Inflammatory macrophage treated with lipopolysaccharide for 4 hours (primary cell): ENCODE data around the gene TNNC1.

Experiments
- DNase-seq: peaks from one replicate; pipeline ENCODE4 v3.0.0-alpha.2; 2020

The TNNC1 gene

GRCh38 chr3:52456800-52457183, 3.0 kb upstream of the TNNC1 start:
- no peak for DNase-seq

DNA sequence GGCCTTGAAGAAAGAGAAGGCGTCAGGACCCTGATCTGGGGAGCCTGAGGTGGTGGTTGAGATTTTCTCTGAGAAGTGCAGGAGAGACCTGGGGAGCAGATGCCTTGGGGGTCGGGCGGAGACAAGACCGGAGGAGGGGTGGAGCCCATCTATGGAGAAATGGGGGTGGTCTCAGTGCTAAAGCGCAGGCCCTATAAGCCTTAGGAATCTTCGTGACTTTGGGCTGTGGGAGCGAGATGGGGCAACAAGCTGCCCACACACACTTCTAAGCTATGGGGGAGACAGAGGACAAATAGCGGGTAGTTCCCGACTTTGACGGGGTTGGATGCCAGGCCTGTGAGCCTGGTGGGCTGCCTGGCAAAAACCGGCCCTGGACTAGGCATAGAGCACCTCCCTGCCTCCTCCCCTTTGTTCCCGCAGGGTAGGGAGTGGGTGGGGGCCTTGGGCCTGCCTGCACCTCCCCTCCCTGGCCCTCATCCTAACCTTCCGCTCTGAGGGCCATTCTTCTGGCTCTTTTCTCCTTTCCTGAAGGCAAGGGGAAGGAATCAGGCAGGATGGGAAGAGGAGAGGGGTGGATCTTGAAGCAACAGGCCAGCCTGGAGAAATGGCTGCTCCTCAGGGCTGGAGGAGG, 2.4 kb upstream of the TNNC1 start:
- no peak for DNase-seq

- peak; percentile 75 for DNase-seq
Measured at GRCh38 chr3:52455283-52456168, 1.7 kb upstream of the TNNC1 start, which contains the start of gene NISCH. Gene NISCH, plus strand, starts transcription at chr3:52455604. Its CDS starts 38 bp downstream, at chr3:52455642.

GRCh38 chr3:52454938-52455282, 1.1 kb upstream of the TNNC1 start:
- DNase-seq = no peak

DNA sequence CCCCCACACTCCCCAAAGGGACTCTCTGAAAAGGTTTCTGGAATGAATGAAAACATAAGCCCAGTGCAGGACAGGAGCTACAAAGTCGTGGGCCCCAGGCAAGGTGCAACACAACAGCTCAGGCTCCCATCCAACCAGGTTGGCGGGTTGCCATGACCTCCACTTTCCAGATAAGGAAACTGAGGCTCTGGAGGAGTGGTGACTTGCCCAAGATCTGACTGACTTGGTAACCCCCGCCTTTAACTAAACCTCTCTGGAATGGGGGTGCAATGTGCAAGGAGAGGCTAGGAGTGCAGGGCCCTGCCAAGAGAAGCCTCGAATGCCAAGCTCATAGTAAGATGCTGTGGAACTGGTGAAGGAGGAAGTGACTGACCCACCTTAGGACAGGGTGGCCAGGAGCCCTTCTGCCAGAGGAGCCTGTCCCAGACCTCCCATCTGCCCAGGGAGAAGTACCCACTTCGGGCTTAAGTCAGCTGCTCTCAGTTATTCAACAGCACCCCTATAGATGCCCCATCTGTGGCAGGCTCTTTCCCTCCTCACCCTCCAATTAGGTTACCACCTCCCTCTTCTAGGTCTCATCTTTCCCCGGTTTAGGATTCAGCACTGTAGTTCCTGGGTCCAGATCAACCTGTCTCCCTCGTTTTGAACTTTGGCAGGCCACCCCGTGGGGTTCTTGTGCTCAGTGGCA, 553 bp upstream of the TNNC1 start:
- no peak for DNase-seq

- DNase-seq = no peak
Measured at GRCh38 chr3:52452570-52453221, 1.1 kb downstream of the TNNC1 start.

DNA sequence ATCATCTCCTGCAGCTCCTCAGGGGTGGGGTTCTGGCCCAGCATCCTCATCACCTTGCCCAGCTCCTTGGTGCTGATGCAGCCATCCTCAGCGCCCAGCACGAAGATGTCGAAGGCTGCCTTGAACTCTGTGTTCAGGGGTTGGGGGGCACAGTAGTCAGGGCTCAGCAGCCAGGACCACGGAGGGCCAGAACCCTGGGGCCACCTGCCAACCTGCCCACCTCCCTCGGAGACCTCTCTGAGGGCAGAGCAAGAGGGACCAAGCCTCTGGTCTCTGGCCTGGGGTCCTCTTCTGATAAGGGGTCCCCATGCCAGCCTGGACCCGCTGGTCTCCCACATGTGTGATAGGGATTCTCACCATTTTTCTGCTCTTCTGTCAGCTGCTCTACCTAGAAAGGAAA, 1.7 kb downstream of the TNNC1 start:
- DNase-seq = no peak

DNA sequence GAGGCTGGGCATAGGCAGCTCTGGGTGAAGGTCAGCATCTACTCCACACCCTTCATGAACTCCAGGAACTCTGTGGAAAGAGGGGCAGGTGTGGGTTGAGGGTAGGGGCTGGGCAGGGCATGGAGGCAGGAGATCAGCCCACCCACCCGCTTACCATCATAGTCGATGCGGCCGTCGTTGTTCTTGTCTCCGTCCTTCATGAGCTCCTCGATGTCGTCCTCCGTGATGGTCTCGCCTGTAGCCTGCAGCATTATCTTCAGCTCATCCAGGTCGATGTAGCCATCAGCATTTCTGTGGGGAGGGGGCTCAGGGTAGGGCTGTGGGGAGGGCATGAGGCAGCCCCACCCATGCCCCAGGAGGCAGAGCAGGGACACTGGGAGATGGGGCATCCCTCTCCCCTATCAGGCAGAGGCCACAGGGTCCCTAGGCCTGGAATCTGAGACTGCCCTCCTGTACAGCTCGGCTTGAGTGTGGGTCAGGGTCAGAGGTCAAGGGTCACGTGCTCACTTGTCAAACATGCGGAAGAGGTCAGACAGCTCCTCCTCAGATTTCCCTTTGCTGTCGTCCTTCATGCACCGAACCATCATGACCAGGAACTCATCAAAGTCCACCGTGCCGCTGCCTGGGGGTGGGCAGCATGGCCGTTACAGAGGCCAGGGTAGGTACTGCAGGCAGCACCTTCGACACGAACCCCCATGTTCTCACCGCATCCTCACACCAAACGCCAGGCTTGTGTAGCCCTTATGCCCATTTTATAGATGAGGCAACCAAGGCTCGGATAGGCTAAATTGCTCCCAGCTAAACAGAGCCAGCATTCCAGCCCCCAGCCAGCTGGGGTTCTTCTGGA, 2.4 kb downstream of the TNNC1 start:
- no peak for DNase-seq

DNA sequence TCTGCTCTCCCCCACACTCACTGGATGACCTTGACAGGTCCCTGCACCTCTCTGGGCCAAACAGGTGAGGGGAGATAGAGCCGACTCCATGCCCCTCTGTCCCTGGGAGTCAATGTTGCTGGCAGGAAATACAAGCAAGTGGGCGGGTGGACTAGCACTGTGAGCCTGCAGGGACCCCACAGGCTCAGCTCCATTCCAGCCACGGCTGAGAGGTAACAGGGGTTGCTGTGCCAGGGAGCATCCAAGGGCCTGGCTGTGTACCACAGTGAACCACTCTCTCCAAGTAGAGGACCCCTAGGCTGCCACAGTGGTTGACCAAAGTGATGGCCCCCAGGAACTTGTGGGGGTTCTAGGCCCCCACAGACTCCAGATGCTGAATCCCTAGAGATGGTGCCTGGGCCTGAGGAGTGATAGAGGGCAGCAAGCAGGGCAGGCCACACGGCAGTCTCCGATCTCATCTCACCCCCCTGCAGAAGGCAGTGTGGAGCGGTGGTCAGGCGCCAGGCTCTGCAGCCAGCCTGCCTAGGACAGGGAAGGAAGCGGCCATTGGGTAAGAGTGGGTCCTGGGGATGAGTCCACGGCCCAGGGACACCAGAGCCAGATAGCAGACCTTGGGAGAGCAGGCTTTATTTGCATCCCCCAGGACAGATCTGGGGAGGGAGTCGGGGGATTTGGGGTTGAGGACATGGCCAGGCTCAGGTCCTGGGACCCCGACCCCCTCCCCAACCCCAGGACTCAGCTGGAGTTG, 3.2 kb downstream of the TNNC1 start:
- no peak for DNase-seq

GRCh38 chr3:52447512-52448355, 6.1 kb downstream of the TNNC1 start:
- no peak for DNase-seq

- peak; percentile 43 for DNase-seq
Measured at GRCh38 chr3:52446631-52447511, 7.0 kb downstream of the TNNC1 start.

DNA sequence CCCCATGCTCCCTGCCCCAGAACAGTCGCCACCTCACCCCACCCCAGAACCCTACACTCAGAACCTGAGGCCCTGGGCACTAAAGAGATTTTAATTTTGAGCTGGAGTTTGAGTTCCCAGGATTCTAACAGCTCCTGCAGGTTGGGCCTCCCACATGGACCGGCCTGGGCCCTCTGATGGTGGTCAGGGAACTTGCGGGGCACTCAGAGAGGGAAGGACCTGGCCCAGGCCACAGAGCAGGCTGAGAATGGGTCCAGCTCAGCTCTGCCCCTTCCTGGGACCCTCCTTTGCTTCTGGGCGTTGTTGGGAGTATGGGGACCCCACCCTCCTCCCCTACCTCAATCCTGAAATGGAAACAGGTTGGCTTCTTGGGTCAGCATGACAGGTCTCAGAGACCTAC, 7.8 kb downstream of the TNNC1 start:
- no peak for DNase-seq

DNA sequence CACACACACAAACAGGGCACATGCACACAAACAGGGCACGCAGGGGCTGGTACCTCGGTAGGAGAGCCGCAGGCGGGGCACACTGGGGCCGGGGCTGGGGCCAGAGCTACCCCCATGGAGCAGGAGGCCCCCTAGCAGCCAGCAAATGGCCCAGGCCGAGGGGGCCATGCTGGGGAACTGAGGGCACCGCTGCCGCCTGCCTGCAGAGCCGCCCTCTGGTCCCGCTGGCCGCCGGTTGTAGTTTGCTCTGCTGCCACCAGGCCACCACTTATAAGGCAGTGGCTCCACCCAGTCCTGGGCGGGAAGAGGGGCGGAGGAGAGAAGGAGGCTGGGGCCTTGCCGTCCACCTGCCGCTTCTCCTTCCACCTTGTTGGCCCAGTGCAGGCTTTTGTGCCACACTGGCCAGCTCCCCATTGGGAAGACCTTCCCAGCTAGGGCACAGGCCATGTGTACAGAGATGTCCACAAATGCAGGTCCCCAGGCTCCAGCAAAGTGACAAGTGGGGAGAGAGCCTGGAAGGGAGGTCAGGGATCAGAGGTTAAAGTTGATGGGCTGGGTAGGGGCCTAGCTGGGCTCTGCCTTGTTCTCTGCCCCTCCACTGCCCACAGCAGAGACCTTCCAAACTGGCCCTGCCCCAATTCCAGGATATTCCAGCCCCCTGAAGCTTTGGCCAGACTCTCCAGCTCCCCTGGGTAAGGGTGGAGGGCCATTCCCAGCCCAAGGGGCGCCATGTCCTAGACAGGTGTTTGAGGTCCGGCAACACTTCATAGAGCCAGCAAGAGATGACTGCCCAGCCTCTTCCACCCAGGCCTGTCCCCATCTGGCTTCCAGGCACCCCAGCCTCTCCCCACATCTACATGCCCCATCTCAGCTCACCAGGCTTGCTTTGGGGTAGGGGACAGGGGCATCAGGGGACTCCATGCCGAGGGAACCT, 8.7 kb downstream of the TNNC1 start, which contains the start of gene SEMA3G:
Gene SEMA3G (minus strand): TSS at position 244 of the 934 bp plus-strand sequence. CDS start 76 bp downstream, at position 168.
- DNase-seq = peak; percentile 77

GRCh38 chr3:52443791-52444687, 9.8 kb downstream of the TNNC1 start:
- DNase-seq = no peak

- no peak for DNase-seq
Measured at GRCh38 chr3:52443268-52443610, 10.6 kb downstream of the TNNC1 start.

DNA sequence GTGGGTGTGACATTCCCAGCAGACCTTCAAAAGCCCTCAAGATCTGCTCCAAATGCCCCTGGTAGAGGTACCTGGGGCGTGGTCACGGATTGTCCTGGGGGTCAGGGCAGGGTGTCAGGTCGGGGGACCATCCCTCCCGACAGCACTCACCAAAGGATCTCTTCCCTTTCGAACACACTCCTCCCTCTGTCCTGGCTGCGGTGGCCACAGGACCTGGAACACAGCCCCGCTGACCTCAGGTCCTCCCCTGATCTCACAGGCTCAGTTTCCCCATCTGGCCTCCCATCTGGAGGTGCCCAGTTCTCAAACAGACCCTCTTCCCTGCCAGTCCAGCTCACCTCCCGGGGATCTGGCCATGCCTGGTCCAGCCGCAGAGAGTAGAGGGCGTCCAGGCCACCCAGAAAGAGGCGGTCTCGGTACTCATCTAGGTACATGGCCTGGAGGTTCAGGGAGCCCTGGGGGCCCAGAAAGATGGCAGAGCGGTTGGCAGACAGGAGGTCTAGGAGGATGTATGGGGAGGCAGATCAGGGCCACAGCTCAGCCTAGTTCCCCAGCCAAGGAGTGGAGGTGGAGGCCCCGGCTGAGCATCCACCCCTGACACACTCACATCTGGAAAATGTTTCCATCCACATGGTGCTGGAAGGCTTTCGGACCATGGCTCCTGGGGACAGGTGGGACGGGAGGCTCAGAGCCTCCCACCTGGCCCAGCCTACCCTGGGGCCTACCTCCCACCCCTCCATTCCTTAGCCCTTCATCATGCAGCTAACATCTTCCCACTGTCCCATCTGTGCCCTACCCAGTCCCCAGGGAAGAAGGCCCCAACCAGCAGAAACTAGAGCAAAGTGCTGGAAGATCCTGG, 11.2 kb downstream of the TNNC1 start:
- DNase-seq = no peak
